Neural progenitor cell (in vitro differentiated cells): ENCODE results near the gene VOPP1. TPM values are rescaled to one million over a fixed set of nuclear protein-coding genes. Genes with fewer than 3 reads are reported as not detected.
A peak's percentile ranks its signal among the peaks of the same experiment; 100 is the strongest.
"Not testable (repeated sequence)": the region's sequence is repeated elsewhere in the genome, so short reads cannot be mapped to it uniquely, and the experiment has no call there.

Source experiments
- DNase-seq: peaks from one replicate; pipeline ENCODE4 v3.0.0-alpha.2; 2016; ENCODE audit warnings: low spot score
- H2AFZ ChIP-seq: fragments of 200-600 bp; sonication (generic); replicated peaks from 2 replicates; pipeline ENCODE4 v1.6.1; 2016; ENCODE audit warnings: antibody characterized with exemption
- H3F3A ChIP-seq: fragments of 200-600 bp; sonication (generic); 2 replicates; pipeline ENCODE4 v1.6.1; 2016; ENCODE audit warnings: antibody characterized with exemption, low read depth
- H3K27ac ChIP-seq: fragments of 200-600 bp; sonication (generic); 2 replicates; pipeline ENCODE4 v1.5.1; 2016; ENCODE audit warnings: mild to moderate bottlenecking
- H3K27me3 ChIP-seq: fragments of 200-600 bp; sonication (generic); 2 replicates; pipeline ENCODE4 v1.6.1; 2016; ENCODE audit warnings: mild to moderate bottlenecking, moderate library complexity
- H3K36me3 ChIP-seq: fragments of 200-600 bp; sonication (generic); 2 replicates; pipeline ENCODE4 v1.5.1; 2016
- H3K4me1 ChIP-seq: fragments of 200-600 bp; sonication (generic); 2 replicates; pipeline ENCODE4 v1.6.1; 2016; ENCODE audit warnings: mixed run types
- H3K4me2 ChIP-seq: fragments of 200-600 bp; sonication (generic); 2 replicates; pipeline ENCODE4 v1.6.1; 2016
- H3K4me3 ChIP-seq: fragments of 200-600 bp; sonication (generic); 2 replicates; pipeline ENCODE4 v1.5.1; 2016
- H3K79me2 ChIP-seq: fragments of 200-600 bp; sonication (generic); 2 replicates; pipeline ENCODE4 v1.6.1; 2016; ENCODE audit warnings: low read depth
- H3K9ac ChIP-seq: fragments of 200-600 bp; sonication (generic); 2 replicates; pipeline ENCODE4 v1.6.1; 2016
- H3K9me3 ChIP-seq: fragments of 200-600 bp; sonication (generic); 2 replicates; pipeline ENCODE4 v1.5.1; 2016; ENCODE audit warnings: low read depth
- H4K20me1 ChIP-seq: fragments of 200-600 bp; sonication (generic); 2 replicates; pipeline ENCODE4 v1.6.1; 2016; ENCODE audit warnings: low read depth
- H3K27ac Mint-ChIP-seq: 3 replicates; pipeline ENCODE4 v1.8.0; 2021; ENCODE audit warnings: mixed read lengths
- H3K27me3 Mint-ChIP-seq: 2 replicates; pipeline ENCODE4 v1.8.0; 2022; ENCODE audit warnings: low read depth, mild to moderate bottlenecking, inconsistent platforms, moderate library complexity, mixed read lengths; ENCODE audit not compliant: insufficient read depth
- H3K36me3 Mint-ChIP-seq: 3 replicates; pipeline ENCODE4 v1.8.0; 2021; ENCODE audit warnings: mixed read lengths
- H3K4me1 Mint-ChIP-seq: 3 replicates; pipeline ENCODE4 v1.8.0; 2021; ENCODE audit warnings: mixed read lengths
- H3K4me3 Mint-ChIP-seq: 3 replicates; pipeline ENCODE4 v1.8.0; 2021; ENCODE audit warnings: mild to moderate bottlenecking, moderate library complexity, mixed read lengths
- H3K9me3 Mint-ChIP-seq: 3 replicates; pipeline ENCODE4 v1.8.0; 2020; ENCODE audit warnings: mixed read lengths
- CTCF ChIP-seq: fragments of 200-600 bp; sonication (generic); IDR thresholded peaks from 2 replicates; pipeline ENCODE4 v1.5.1; 2017; ENCODE audit warnings: antibody characterized with exemption, mild to moderate bottlenecking
- EZH2 ChIP-seq: fragments of 200-600 bp; sonication (generic); IDR thresholded peaks from 2 replicates; pipeline ENCODE4 v1.6.1; 2017; ENCODE audit warnings: antibody characterized with exemption, mild to moderate bottlenecking, moderate library complexity
- EZH2phosphoT487 ChIP-seq: fragments of 200-600 bp; sonication (generic); IDR thresholded peaks from 2 replicates; pipeline ENCODE4 v1.6.1; 2017; ENCODE audit warnings: antibody characterized with exemption
- total RNA-seq: library from RNA; depleted of rRNA; stranded (reverse); fragments of >200 nt; gene quantifications from 2 replicates; pipeline ENCODE4 v1.2.3, GENCODE V29; 2015; ENCODE audit warnings: low replicate concordance

VOPP1 gene
- total RNA-seq, 1 donor from 2014 or later, result 46.6 TPM

- H3K4me3 ChIP-seq, H3K4me2 ChIP-seq, H2AFZ ChIP-seq, H3K4me3 Mint-ChIP-seq, H3K36me3 ChIP-seq, H4K20me1 ChIP-seq, H3F3A ChIP-seq, H3K9me3 ChIP-seq, H3K27ac ChIP-seq, H3K36me3 Mint-ChIP-seq, H3K4me1 ChIP-seq, H3K4me1 Mint-ChIP-seq, H3K27ac Mint-ChIP-seq, H3K79me2 ChIP-seq, H3K9me3 Mint-ChIP-seq, H3K27me3 ChIP-seq, H3K9ac ChIP-seq, H3K27me3 Mint-ChIP-seq: not testable (repeated sequence)
- TF ChIP-seq CTCF, result peak; percentile 42
- peak; percentile 14 for DNase-seq
Observed at GRCh38 chr7:55597944-55598499, 25.7 kb upstream of the VOPP1 start.

GRCh38 chr7:55597214-55597739 lies 25.0 kb upstream of the VOPP1 start:
- not testable (repeated sequence) for H3K4me3 Mint-ChIP-seq, H4K20me1 ChIP-seq, H3K4me1 Mint-ChIP-seq, H3K27me3 ChIP-seq, H3K27me3 Mint-ChIP-seq, H2AFZ ChIP-seq, H3K9me3 ChIP-seq, H3K36me3 ChIP-seq, H3K4me2 ChIP-seq, H3K79me2 ChIP-seq, H3K9me3 Mint-ChIP-seq, DNase-seq, H3K27ac Mint-ChIP-seq, H3K36me3 Mint-ChIP-seq, H3K4me3 ChIP-seq, H3K4me1 ChIP-seq, H3K27ac ChIP-seq, H3K9ac ChIP-seq, H3F3A ChIP-seq

GRCh38 chr7:55595511-55595910 lies 23.2 kb upstream of the VOPP1 start:
- no peak overlapping the region for H2AFZ ChIP-seq
- H3K27me3 Mint-ChIP-seq, result peaks cover 2% of the 10 kb centered on the region
- no peaks in the 10 kb centered on the region for H4K20me1 ChIP-seq
- TF ChIP-seq CTCF (no peak), EZH2phosphoT487 (no peak), EZH2 (no peak)
- H3K4me3 Mint-ChIP-seq, result no peak overlapping the region
- no peak overlapping the region for H3K27ac Mint-ChIP-seq
- H3K36me3 ChIP-seq, result no peaks in the 10 kb centered on the region
- DNase-seq, result no peak
- H3K4me1 ChIP-seq, result no peaks in the 10 kb centered on the region
- H3K9ac ChIP-seq, result no peak overlapping the region
- no peaks in the 10 kb centered on the region for H3K27me3 ChIP-seq
- H3K4me1 Mint-ChIP-seq, result no peaks in the 10 kb centered on the region
- no peaks in the 10 kb centered on the region for H3K36me3 Mint-ChIP-seq
- no peaks in the 10 kb centered on the region for H3K9me3 Mint-ChIP-seq
- H3K4me2 ChIP-seq, result no peak overlapping the region
- H3K27ac ChIP-seq, result no peak overlapping the region
- no peaks in the 10 kb centered on the region for H3F3A ChIP-seq
- no peak overlapping the region for H3K4me3 ChIP-seq
- H3K9me3 ChIP-seq, result no peaks in the 10 kb centered on the region
- no peaks in the 10 kb centered on the region for H3K79me2 ChIP-seq

GRCh38 chr7:55594870-55595269 lies 22.6 kb upstream of the VOPP1 start:
- TF ChIP-seq CTCF (no peak), EZH2 (no peak), EZH2phosphoT487 (no peak)
- no peaks in the 10 kb centered on the region for H3K9me3 ChIP-seq
- H3F3A ChIP-seq, result no peaks in the 10 kb centered on the region
- H3K4me2 ChIP-seq, result no peak overlapping the region
- no peaks in the 10 kb centered on the region for H3K36me3 Mint-ChIP-seq
- H3K27me3 ChIP-seq, result no peaks in the 10 kb centered on the region
- no peaks in the 10 kb centered on the region for H3K36me3 ChIP-seq
- H4K20me1 ChIP-seq, result no peaks in the 10 kb centered on the region
- H3K79me2 ChIP-seq, result no peaks in the 10 kb centered on the region
- H3K4me1 Mint-ChIP-seq, result no peaks in the 10 kb centered on the region
- H3K27me3 Mint-ChIP-seq, result peaks cover 2% of the 10 kb centered on the region
- no peaks in the 10 kb centered on the region for H3K4me1 ChIP-seq
- no peak overlapping the region for H3K27ac ChIP-seq
- H3K9ac ChIP-seq, result no peak overlapping the region
- no peak overlapping the region for H3K4me3 ChIP-seq
- H3K27ac Mint-ChIP-seq, result no peak overlapping the region
- H2AFZ ChIP-seq, result no peak overlapping the region
- no peak for DNase-seq
- no peak overlapping the region for H3K4me3 Mint-ChIP-seq
- no peaks in the 10 kb centered on the region for H3K9me3 Mint-ChIP-seq
